Lower leg skin (tissue), 3 donors: ENCODE data around the gene NPAS3.

ENCODE experiments used
- POLR2A ChIP-seq, 2 donors: fragments of 450-650 bp; IDR thresholded peaks; one replicate each; pipeline ENCODE4 v1.6.1; 2016 to 2017; ENCODE audit warnings: antibody characterized with exemption in 2 of 2, mild to moderate bottlenecking in 1 of 2, moderate library complexity in 1 of 2
- TF ChIP-seq, protein P1 (sequence below), 3 donors: fragments of 450-650 bp; IDR thresholded peaks; one replicate each; pipeline ENCODE4 v1.5.1; 2016; ENCODE audit warnings: antibody characterized with exemption in 3 of 3, mild to moderate bottlenecking in 3 of 3, moderate library complexity in 2 of 3

- TF ChIP-seq, protein P1, sequence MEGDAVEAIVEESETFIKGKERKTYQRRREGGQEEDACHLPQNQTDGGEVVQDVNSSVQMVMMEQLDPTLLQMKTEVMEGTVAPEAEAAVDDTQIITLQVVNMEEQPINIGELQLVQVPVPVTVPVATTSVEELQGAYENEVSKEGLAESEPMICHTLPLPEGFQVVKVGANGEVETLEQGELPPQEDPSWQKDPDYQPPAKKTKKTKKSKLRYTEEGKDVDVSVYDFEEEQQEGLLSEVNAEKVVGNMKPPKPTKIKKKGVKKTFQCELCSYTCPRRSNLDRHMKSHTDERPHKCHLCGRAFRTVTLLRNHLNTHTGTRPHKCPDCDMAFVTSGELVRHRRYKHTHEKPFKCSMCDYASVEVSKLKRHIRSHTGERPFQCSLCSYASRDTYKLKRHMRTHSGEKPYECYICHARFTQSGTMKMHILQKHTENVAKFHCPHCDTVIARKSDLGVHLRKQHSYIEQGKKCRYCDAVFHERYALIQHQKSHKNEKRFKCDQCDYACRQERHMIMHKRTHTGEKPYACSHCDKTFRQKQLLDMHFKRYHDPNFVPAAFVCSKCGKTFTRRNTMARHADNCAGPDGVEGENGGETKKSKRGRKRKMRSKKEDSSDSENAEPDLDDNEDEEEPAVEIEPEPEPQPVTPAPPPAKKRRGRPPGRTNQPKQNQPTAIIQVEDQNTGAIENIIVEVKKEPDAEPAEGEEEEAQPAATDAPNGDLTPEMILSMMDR (IDR thresholded peaks at IDR 0.05) = no peak
- TF ChIP-seq POLR2A (IDR thresholded peaks at IDR 0.05) = no peak
Observed at GRCh38 chr14:33758547-33758946, 819.9 kb downstream of the NPAS3 start.
